ENCODE results near the gene EIF4EBP2. TPM values are rescaled to one million over a fixed set of nuclear protein-coding genes. Genes with fewer than 3 reads are reported as not detected.

The EIF4EBP2 gene
- polyA plus RNA-seq, 1 experiment: 13.4 TPM

- CTCF ChIA-PET: interaction anchor here (0.8 kb wide), 1 partner anchor 12 kb away, joined by 3 read pairs; no protein-coding TSS in a partner anchor
- POLR2A ChIA-PET: no interaction called here
These were observed 37.4 kb downstream of the EIF4EBP2 start, which contains the start of gene NODAL for GRCh38 chr10:70441161-70441894. Gene NODAL (minus strand): TSS chr10:70441681. CDS start chr10:70441667, 14 bp downstream.

DNA sequence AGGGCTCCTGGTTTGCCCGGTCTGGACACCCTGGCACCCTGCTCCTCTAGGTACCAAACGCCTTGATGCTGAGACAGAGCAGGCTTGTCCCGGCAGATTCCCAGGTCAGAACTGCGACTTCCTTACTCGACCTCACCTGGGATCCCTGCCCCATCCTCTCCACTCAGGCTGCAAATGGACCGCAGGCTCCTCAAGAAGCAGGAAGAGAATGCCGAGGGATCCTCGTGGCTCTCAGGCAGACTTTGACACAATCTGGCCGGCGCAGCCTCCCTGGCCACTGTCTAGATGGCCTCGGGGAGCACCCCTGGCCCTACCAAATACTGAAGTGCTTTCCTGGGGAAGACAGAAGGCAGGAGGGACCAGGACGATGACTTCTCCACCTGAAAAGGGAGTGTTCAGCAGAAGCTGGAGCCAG is 38.0 kb downstream of the EIF4EBP2 start:
- CTCF ChIA-PET: no interaction called here
- TF ChIP-seq CTCF (IDR thresholded peaks at IDR 0.05; ENCODE audit: insufficient read depth, low read depth, low read length): no peak
- Histone ChIP-seq H3K36me3 (ENCODE audit: control insufficient read depth, insufficient read depth, low read length) (no peaks in the 10 kb centered on the region), H3K27me3 (ENCODE audit: control insufficient read depth, insufficient read depth, low read length) (peaks cover 41% of the 10 kb centered on the region), H3K4me3 (ENCODE audit: low read depth, low read length) (no peak overlapping the region)
- POLR2A ChIA-PET: no interaction called here
- DNase-seq (ENCODE audit: low read depth): no peak

More at GRCh38 chr10:70441161-70441894, 37.4 kb downstream of the EIF4EBP2 start, which contains the start of gene NODAL:
- Histone ChIP-seq H3K27me3 (ENCODE audit: control insufficient read depth, insufficient read depth, low read length) (peaks cover 39% of the 10 kb centered on the region), H3K4me3 (ENCODE audit: low read depth, low read length) (no peak within 1 kb of the TSS), H3K36me3 (ENCODE audit: control insufficient read depth, insufficient read depth, low read length) (no peaks in the 10 kb centered on the region)
- no peak for TF ChIP-seq CTCF (IDR thresholded peaks at IDR 0.05; ENCODE audit: insufficient read depth, low read depth, low read length)
- no peak for DNase-seq (ENCODE audit: low read depth)

DNA sequence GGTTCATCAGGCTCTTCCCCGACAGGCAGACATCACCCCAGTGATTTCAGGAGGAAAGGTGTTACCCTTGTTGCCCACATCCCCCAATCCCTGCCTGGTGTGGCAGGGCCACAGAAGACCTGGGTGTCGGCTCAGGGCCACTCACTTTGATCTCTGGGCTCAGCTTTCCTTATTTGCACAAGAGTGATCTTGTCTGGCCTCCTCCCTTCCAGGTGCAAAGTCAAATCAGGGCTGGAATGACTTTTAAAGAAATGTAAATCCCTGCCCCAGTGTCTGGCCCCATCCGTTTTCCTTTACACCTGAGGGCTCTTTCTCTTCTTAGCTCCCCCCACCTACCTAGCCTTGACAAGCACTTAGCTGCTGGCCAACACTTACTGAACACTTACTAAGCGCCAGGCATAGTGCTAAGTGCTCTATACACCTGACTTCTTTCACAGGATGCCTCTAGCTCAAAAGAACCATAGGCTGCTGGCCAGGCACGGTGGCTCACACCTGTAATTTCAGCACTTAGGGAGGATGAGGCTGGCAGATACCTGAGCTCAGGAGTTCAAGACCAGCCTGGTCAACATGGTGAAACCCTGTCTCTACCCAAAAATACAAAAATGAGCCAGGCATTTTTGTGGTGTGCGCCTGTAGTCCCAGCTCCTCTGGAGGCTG is 38.5 kb downstream of the EIF4EBP2 start:
- H3K4me3 ChIP-seq (ENCODE audit: low read depth, low read length): no peak overlapping the region
- CTCF ChIA-PET: interaction anchor here (0.8 kb wide), 1 partner anchor 12 kb away, joined by 3 read pairs; no protein-coding TSS in a partner anchor
- POLR2A ChIA-PET: no interaction called here
- peaks cover 41% of the 10 kb centered on the region for H3K27me3 ChIP-seq (ENCODE audit: control insufficient read depth, insufficient read depth, low read length)
- H3K36me3 ChIP-seq (ENCODE audit: control insufficient read depth, insufficient read depth, low read length): no peaks in the 10 kb centered on the region
- TF ChIP-seq CTCF (IDR thresholded peaks at IDR 0.05; ENCODE audit: insufficient read depth, low read depth, low read length): no peak
- no peak for DNase-seq (ENCODE audit: low read depth)

GRCh38 chr10:70444744-70445143 is 40.8 kb downstream of the EIF4EBP2 start:
- H3K27me3 ChIP-seq (ENCODE audit: control insufficient read depth, insufficient read depth, low read length): peaks cover 37% of the 10 kb centered on the region
- H3K36me3 ChIP-seq (ENCODE audit: control insufficient read depth, insufficient read depth, low read length): no peaks in the 10 kb centered on the region
- TF ChIP-seq CTCF (IDR thresholded peaks at IDR 0.05; ENCODE audit: insufficient read depth, low read depth, low read length): no peak
- POLR2A ChIA-PET: no interaction called here
- no peak overlapping the region for H3K4me3 ChIP-seq (ENCODE audit: low read depth, low read length)
- no peak for DNase-seq (ENCODE audit: low read depth)
- CTCF ChIA-PET: interaction anchor here (0.9 to 2.9 kb wide), 4 partner anchors 10 to 95 kb away, joined by 3 to 12 read pairs (median 4); no protein-coding TSS in a partner anchor

Measured in BJ (cell line).